Astrocyte of the spinal cord (primary cell): ENCODE results near the gene ADGRF1.

Experiments used
- DNase-seq: peaks from one replicate; pipeline ENCODE4 v3.0.0; 2011; ENCODE audit warnings: low read depth, low spot score
- H3K4me3 ChIP-seq: 2 replicates; pipeline ENCODE4 v1.5.1; 2011; ENCODE audit warnings: low read depth, mild to moderate bottlenecking, low read length, moderate library complexity
- CTCF ChIP-seq: IDR thresholded peaks from 2 replicates; pipeline ENCODE4 v1.5.1; 2012; ENCODE audit warnings: low read depth, mild to moderate bottlenecking, low read length, inconsistent platforms
- in situ Hi-C: cut with HindIII; loops from 2 replicates; pipeline ENCODE4 v1.10.0; 2017; ENCODE audit warnings: low sequenced_read_pairs

ADGRF1 gene

GRCh38 chr6:46949632-46950280 is 92.4 kb downstream of the ADGRF1 start:
- no peak for DNase-seq
- in situ Hi-C loops = no loop called here
- TF ChIP-seq CTCF = no peak
- no peak overlapping the region for H3K4me3 ChIP-seq

- TF ChIP-seq CTCF = no peak
- no peak for DNase-seq
Observed at GRCh38 chr6:46948699-46949098, 93.4 kb downstream of the ADGRF1 start.

More at GRCh38 chr6:46948699-46949098, 93.4 kb downstream of the ADGRF1 start:
- in situ Hi-C loops = no loop called here
- no peak overlapping the region for H3K4me3 ChIP-seq
